H1 (cell line): Measurements from ENCODE around the gene TGM5. TPM values are rescaled to one million over a fixed set of nuclear protein-coding genes. Genes with fewer than 3 reads are reported as not detected.
A peak's percentile ranks its signal among the peaks of the same experiment; 100 is the strongest.

Experiments used
- CTCF ChIA-PET: fragments of 300-600 bp; sonication (Branson Sonifier 250); formaldehyde crosslinking; loops from one replicate; lab custom pipeline; 2021; ENCODE audit not compliant: partially characterized antibody; lab: Charles Lee
- POLR2A ChIA-PET: fragments of 300-600 bp; sonication (Branson Sonifier 250); formaldehyde crosslinking; loops from one replicate; lab custom pipeline; 2021; ENCODE audit warnings: inconsistent platforms; ENCODE audit not compliant: partially characterized antibody; lab: Charles Lee
- DNase-seq, 2 experiments: peaks; one replicate each; pipeline versions ENCODE4 v3.0.0 to v3.0.0-alpha.2; 2010 to 2022; ENCODE audit warnings: low spot score in 2 of 2, low read depth in 1 of 2, mixed read lengths in 1 of 2
- FAIRE-seq: peaks from 2 replicates; lab custom pipeline; 2011; peaks lifted over from hg19 to GRCh38; lab: Jason Lieb, UNC
- H2AFZ ChIP-seq: 2 replicates; pipeline ENCODE4 v1.8.1; 2012; ENCODE audit warnings: low read length, inconsistent platforms
- H2AK5ac ChIP-seq: 2 replicates; pipeline ENCODE4 v1.6.1; 2013; ENCODE audit warnings: low read depth, low read length
- H2BK120ac ChIP-seq: replicated peaks from 2 replicates; pipeline ENCODE3; 2013; ENCODE audit warnings: low read depth, low read length, inconsistent platforms
- H2BK12ac ChIP-seq: 2 replicates; pipeline ENCODE4 v1.6.1; 2013; ENCODE audit warnings: low read depth, low read length
- H2BK15ac ChIP-seq: 2 replicates; pipeline ENCODE4 v1.6.1; 2013; ENCODE audit warnings: low read length
- H2BK20ac ChIP-seq: 2 replicates; pipeline ENCODE4 v1.6.1; 2013; ENCODE audit warnings: low read length
- H2BK5ac ChIP-seq: 2 replicates; pipeline ENCODE4 v1.6.1; 2013; ENCODE audit warnings: low read depth, low read length
- H3K14ac ChIP-seq: 2 replicates; pipeline ENCODE4 v1.6.1; 2013; ENCODE audit warnings: inconsistent platforms; ENCODE audit not compliant: insufficient read length
- H3K18ac ChIP-seq: 2 replicates; pipeline ENCODE4 v1.6.1; 2013; ENCODE audit warnings: low read length; ENCODE audit errors: extremely low read depth
- H3K23ac ChIP-seq: 2 replicates; pipeline ENCODE4 v1.6.1; 2013; ENCODE audit warnings: inconsistent platforms; ENCODE audit not compliant: insufficient read length
- H3K23me2 ChIP-seq: 2 replicates; pipeline ENCODE4 v1.6.1; 2013; ENCODE audit warnings: low read depth, low read length
- H3K27ac ChIP-seq: 2 replicates; pipeline ENCODE4 v1.6.1; 2011; ENCODE audit warnings: low read depth, low read length, inconsistent platforms
- H3K27me3 ChIP-seq, 4 experiments: replicated peaks in 1 of 4; 1 replicate in 1 of 4; 2 replicates in 3 of 4; pipeline versions ENCODE4 v1.6.1 to v1.8.1; 2011 to 2013; ENCODE audit warnings: low read length in 3 of 4, mild to moderate bottlenecking in 3 of 4, inconsistent platforms in 2 of 4, mixed read lengths in 2 of 4, moderate library complexity in 1 of 4; ENCODE audit not compliant: control insufficient read depth in 3 of 4, insufficient read depth in 3 of 4; ENCODE audit errors: extremely low read depth in 1 of 4
- H3K36me3 ChIP-seq, 4 experiments: 2 replicates each; pipeline versions ENCODE4 v1.6.1 to v1.8.1; 2011 to 2013; ENCODE audit warnings: mild to moderate bottlenecking in 4 of 4, low read length in 3 of 4, moderate library complexity in 2 of 4, control low read depth in 1 of 4, inconsistent platforms in 1 of 4; ENCODE audit not compliant: insufficient read depth in 4 of 4, control insufficient read depth in 2 of 4
- H3K4ac ChIP-seq: replicated peaks from 2 replicates; pipeline ENCODE3; 2013; ENCODE audit warnings: low read length, low read depth, mixed read lengths, inconsistent platforms; ENCODE audit not compliant: insufficient read length
- H3K4me1 ChIP-seq, 4 experiments: replicated peaks in 1 of 4; 1 replicate in 1 of 4; 2 replicates in 3 of 4; pipeline versions ENCODE4 v1.6.1 to v1.8.1; 2011 to 2013; ENCODE audit warnings: low read length in 3 of 4, inconsistent platforms in 2 of 4, mixed read lengths in 1 of 4; ENCODE audit not compliant: insufficient read depth in 4 of 4, control insufficient read depth in 3 of 4
- H3K4me2 ChIP-seq, 2 experiments: 2 replicates each; pipeline versions ENCODE4 v1.6.1 to v1.8.1; 2011 to 2013; ENCODE audit warnings: low read depth in 2 of 2, low read length in 2 of 2, control low read depth in 1 of 2, inconsistent platforms in 1 of 2, mild to moderate bottlenecking in 1 of 2; ENCODE audit not compliant: insufficient read depth in 1 of 2
- H3K4me3 ChIP-seq, 4 experiments: fragments of 200-600, 300-600 bp in 1 of 4; sonication (generic), shearing (Covaris generic), sonication (Bioruptor Twin) in 1 of 4; 2 replicates each; pipeline versions ENCODE4 v1.5.1 to v1.8.1; 2011 to 2016; ENCODE audit warnings: low read length in 4 of 4, low read depth in 3 of 4, control low read depth in 2 of 4, inconsistent platforms in 2 of 4, mild to moderate bottlenecking in 2 of 4, mixed read lengths in 1 of 4, moderate library complexity in 1 of 4; ENCODE audit not compliant: insufficient read depth in 2 of 4; ENCODE audit errors: extremely low read depth in 1 of 4
- H3K56ac ChIP-seq: replicated peaks from 2 replicates; pipeline ENCODE3; 2013; ENCODE audit warnings: low read depth, mild to moderate bottlenecking, mixed read lengths, low read length, inconsistent platforms; ENCODE audit not compliant: insufficient read length
- H3K79me1 ChIP-seq: 2 replicates; pipeline ENCODE4 v1.6.1; 2013; ENCODE audit warnings: low read depth, low read length, control low read depth
- H3K79me2 ChIP-seq, 2 experiments: 2 replicates each; pipeline versions ENCODE4 v1.6.1 to v1.8.1; 2012 to 2013; ENCODE audit warnings: low read length in 2 of 2, mild to moderate bottlenecking in 2 of 2, inconsistent platforms in 1 of 2; ENCODE audit not compliant: insufficient read depth in 2 of 2, control insufficient read depth in 1 of 2
- H3K9ac ChIP-seq, 4 experiments: replicated peaks in 1 of 4; 1 replicate in 1 of 4; 2 replicates in 3 of 4; pipeline versions ENCODE4 v1.6.1 to v1.8.1; 2011 to 2013; ENCODE audit warnings: low read depth in 3 of 4, low read length in 3 of 4, control low read depth in 2 of 4, mild to moderate bottlenecking in 2 of 4, moderate library complexity in 2 of 4, inconsistent platforms in 1 of 4; ENCODE audit errors: extremely low read depth in 1 of 4
- H3K9me3 ChIP-seq, 2 experiments: 2 replicates each; pipeline versions ENCODE4 v1.6.1 to v1.8.1; 2012 to 2013; ENCODE audit warnings: mild to moderate bottlenecking in 2 of 2, moderate library complexity in 2 of 2, control low read depth in 1 of 2, inconsistent platforms in 1 of 2, low read depth in 1 of 2, low read length in 1 of 2, mixed read lengths in 1 of 2; ENCODE audit not compliant: insufficient read depth in 2 of 2
- H4K20me1 ChIP-seq, 2 experiments: replicated peaks in 1 of 2; 2 replicates each; pipeline versions ENCODE3 to v1.8.1; 2011 to 2013; ENCODE audit warnings: inconsistent platforms in 2 of 2, low read length in 2 of 2, mild to moderate bottlenecking in 1 of 2; ENCODE audit not compliant: insufficient read depth in 2 of 2, control insufficient read depth in 1 of 2
- H4K5ac ChIP-seq: 2 replicates; pipeline ENCODE4 v1.6.1; 2013; ENCODE audit warnings: low read length, low read depth, mixed read lengths, inconsistent platforms; ENCODE audit not compliant: insufficient read length
- H4K8ac ChIP-seq: 2 replicates; pipeline ENCODE4 v1.8.0; 2013; ENCODE audit warnings: mild to moderate bottlenecking, moderate library complexity, low read length, inconsistent platforms; ENCODE audit not compliant: insufficient read depth; ENCODE audit errors: extremely low read depth
- H4K91ac ChIP-seq: replicated peaks from 2 replicates; pipeline ENCODE3; 2013; ENCODE audit warnings: low read length, mixed read lengths, inconsistent platforms; ENCODE audit not compliant: insufficient read length
- CHD2 ChIP-seq: IDR thresholded peaks from 2 replicates; pipeline ENCODE4 v1.6.1; 2012; ENCODE audit warnings: low read length, improper control_type of control experiment
- CTBP2 ChIP-seq: IDR thresholded peaks from 2 replicates; pipeline ENCODE4 v1.7.0; 2011; ENCODE audit warnings: borderline replicate concordance, mild to moderate bottlenecking, moderate library complexity, mixed read lengths, low read length; ENCODE audit not compliant: insufficient read depth, insufficient read length
- E2F6 ChIP-seq: IDR thresholded peaks from 2 replicates; pipeline ENCODE4 v1.6.1; 2012; ENCODE audit warnings: inconsistent platforms
- EP300 ChIP-seq, 2 experiments: IDR thresholded peaks; 1 replicate in 1 of 2; 2 replicates in 1 of 2; pipeline ENCODE4 v1.6.1; 2011 to 2012; ENCODE audit warnings: low read depth in 2 of 2, low read length in 2 of 2, mild to moderate bottlenecking in 2 of 2, borderline replicate concordance in 1 of 2, inconsistent platforms in 1 of 2, moderate library complexity in 1 of 2
- FOSL1 ChIP-seq: IDR thresholded peaks from 2 replicates; pipeline ENCODE4 v1.6.1; 2011; ENCODE audit warnings: mild to moderate bottlenecking, low read depth, low read length, moderate library complexity; ENCODE audit not compliant: insufficient read depth
- KDM1A ChIP-seq: fragments of 200-600, 300-600 bp; sonication (generic); IDR thresholded peaks from 2 replicates; pipeline ENCODE4 v1.7.1; 2016; ENCODE audit warnings: mild to moderate bottlenecking, low read length, borderline replicate concordance
- KDM5A ChIP-seq: fragments of 200-600 bp; IDR thresholded peaks from 2 replicates; pipeline ENCODE4 v1.7.1; 2012; ENCODE audit warnings: mild to moderate bottlenecking, low read length, inconsistent platforms, mixed read lengths
- SIRT6 ChIP-seq: IDR thresholded peaks from one replicate; pipeline ENCODE4 v1.7.1; 2012; ENCODE audit warnings: low read length, inconsistent platforms
- SRF ChIP-seq: IDR thresholded peaks from 2 replicates; pipeline ENCODE4 v1.6.1; 2011; ENCODE audit warnings: mild to moderate bottlenecking, low read depth, low read length, moderate library complexity
- SUZ12 ChIP-seq: fragments of 200-600 bp; sonication (generic); IDR thresholded peaks from 2 replicates; pipeline ENCODE4 v1.6.1; 2012; ENCODE audit warnings: mild to moderate bottlenecking, inconsistent platforms, low read length, moderate library complexity, mixed read lengths
- TAF1 ChIP-seq: IDR thresholded peaks from 2 replicates; pipeline ENCODE4 v1.6.1; 2011; ENCODE audit warnings: mild to moderate bottlenecking, low read depth, low read length
- YY1 ChIP-seq: IDR thresholded peaks from 2 replicates; pipeline ENCODE4 v1.6.1; 2011; ENCODE audit warnings: low read depth, mild to moderate bottlenecking, low read length
- ZNF274 ChIP-seq: IDR thresholded peaks from 2 replicates; pipeline ENCODE4 v1.7.0; 2012; ENCODE audit warnings: low read length, borderline replicate concordance; ENCODE audit errors: extremely low read depth
- WGBS, 2 experiments: shearing (Covaris generic) in 1 of 2; methylation state at CpG; one replicate each; pipeline versions ENCODE4 v1.1.6 to v1.1.7; 2013 to 2015; ENCODE audit warnings: low lambda C conversion rate in 2 of 2, mixed read lengths in 2 of 2, inconsistent platforms in 1 of 2, low coverage in 1 of 2, missing lambda C conversion rate in 1 of 2; ENCODE audit not compliant: insufficient replicate concordance in 2 of 2, insufficient coverage in 1 of 2, insufficient read length in 1 of 2; ENCODE audit errors: extremely low coverage in 1 of 2, missing lambda C conversion rate in 1 of 2; 5-methylcytosine and 5-hydroxymethylcytosine counted together
- polyA plus RNA-seq, 7 experiments: library from polyadenylated mRNA; depleted of rRNA in 3 of 7; stranded (reverse) in 5 of 7; unstranded in 2 of 7; fragments of >200 nt in 5 of 7; fragments of 200-250 nt in 2 of 7; gene quantifications; 1 replicate in 5 of 7; 2 replicates in 1 of 7; 4 replicates in 1 of 7; pipeline versions ENCODE4 v1.2.1 to v1.2.3, GENCODE V29; 2011 to 2013; ENCODE audit warnings: missing spikeins in 2 of 7, mixed read lengths in 2 of 7
- total RNA-seq: library from RNA; stranded (reverse); fragmentation: NEBNext Ultra II Directional; extraction: Animal tissue kit (Norgen Biotek cat#: 25700); gene quantifications from 2 replicates; pipeline ENCODE4 v1.2.1, GENCODE V29; 2021

The TGM5 gene
- total and polyA plus RNA-seq, 2 of the 8 experiments (the other 6 are each of a cell fraction or from before 2014, with no cell fraction given) = not detected

- H2AFZ ChIP-seq = no peak overlapping the region
- H3K23me2 ChIP-seq = no peaks in the 10 kb centered on the region
- H3K36me3 ChIP-seq = no peaks in the 10 kb centered on the region
- TF ChIP-seq KDM1A (no peak), E2F6 (no peak), YY1 (no peak), SIRT6 (no peak), TAF1 (no peak), SRF (no peak), SUZ12 (no peak), CTBP2 (no peak), EP300 (IDR thresholded peaks at IDR 0.05; ENCODE audit: borderline replicate concordance in 1 of 2, low read depth in 2 of 2, low read length in 2 of 2) (no peak), KDM5A (no peak), FOSL1 (no peak), CHD2 (no peak), ZNF274 (no peak)
These were observed 56.5 kb downstream of the TGM5 start for GRCh38 chr15:43210172-43210745.

More at GRCh38 chr15:43210172-43210745, 56.5 kb downstream of the TGM5 start:
- no peaks in the 10 kb centered on the region for H3K79me1 ChIP-seq
- WGBS, 2 experiments = 86% methylated on average over 15 of the region's 15 CpGs; no CpG with 5 or more reads in 1 of the 2 experiments
- H3K79me2 ChIP-seq = no peaks in the 10 kb centered on the region
- DNase-seq = no peak
- H3K9me3 ChIP-seq = no peaks in the 10 kb centered on the region
- H3K27ac ChIP-seq = no peak overlapping the region
- no peaks in the 10 kb centered on the region for H3K27me3 ChIP-seq
- H4K5ac ChIP-seq = no peak overlapping the region
- no peak overlapping the region for H2AK5ac ChIP-seq
- no peak overlapping the region for H4K91ac ChIP-seq
- no peak overlapping the region for H2BK12ac ChIP-seq
- H2BK20ac ChIP-seq = no peak overlapping the region
- no peak overlapping the region for H3K4me3 ChIP-seq
- FAIRE-seq = no peak
- no peak overlapping the region for H3K18ac ChIP-seq
- no peak overlapping the region for H3K4ac ChIP-seq
- no peak overlapping the region for H2BK5ac ChIP-seq
- no peak overlapping the region for H2BK120ac ChIP-seq
- H3K4me1 ChIP-seq = peaks cover 0 to 3% (median 0%) of the 10 kb centered on the region in 4 experiments; a peak in 2 of 7 replicates
- no peak overlapping the region for H3K23ac ChIP-seq
- H3K56ac ChIP-seq = no peak overlapping the region
- H3K9ac ChIP-seq = no peak overlapping the region
- ChIA-PET CTCF (interaction anchor here (0.9 to 9.6 kb wide), 12 partner anchors 10 to 75 kb away, joined by 3 to 109 read pairs (median 5); partner anchors contain the start of genes EPB42 and TGM5), POLR2A (interaction anchor here (0.8 kb wide), 1 partner anchor 8 kb away, joined by 3 read pairs; no protein-coding TSS in a partner anchor)
- 0 out of 2 replicates have a peak overlapping the region, but pooled peaks have one; percentile 31 for H4K8ac ChIP-seq
- no peak overlapping the region for H3K14ac ChIP-seq
- H2BK15ac ChIP-seq = no peak overlapping the region
- H4K20me1 ChIP-seq = no peaks in the 10 kb centered on the region
- H3K4me2 ChIP-seq = no peak overlapping the region
